ENCODE measurements around the gene SCN3A. TPM values are rescaled to one million over a fixed set of nuclear protein-coding genes. Genes with fewer than 3 reads are reported as not detected.

The SCN3A gene
- total RNA-seq, 1 donor from 2014 or later, result 0.16 TPM

- no peak for DNase-seq (ENCODE audit: low spot score in 2 of 2, unreplicated experiment in 2 of 2)
- Mint-ChIP-seq H3K4me3 (no peak overlapping the region), H3K4me1 (peaks cover 3% of the 10 kb centered on the region), H3K9me3 (peaks cover 4% of the 10 kb centered on the region), H3K27me3 (ENCODE audit: low read depth) (peaks cover 2% of the 10 kb centered on the region), H3K36me3 (no peaks in the 10 kb centered on the region), H3K27ac (no peak overlapping the region)
- TF ChIP-seq, protein P1, sequence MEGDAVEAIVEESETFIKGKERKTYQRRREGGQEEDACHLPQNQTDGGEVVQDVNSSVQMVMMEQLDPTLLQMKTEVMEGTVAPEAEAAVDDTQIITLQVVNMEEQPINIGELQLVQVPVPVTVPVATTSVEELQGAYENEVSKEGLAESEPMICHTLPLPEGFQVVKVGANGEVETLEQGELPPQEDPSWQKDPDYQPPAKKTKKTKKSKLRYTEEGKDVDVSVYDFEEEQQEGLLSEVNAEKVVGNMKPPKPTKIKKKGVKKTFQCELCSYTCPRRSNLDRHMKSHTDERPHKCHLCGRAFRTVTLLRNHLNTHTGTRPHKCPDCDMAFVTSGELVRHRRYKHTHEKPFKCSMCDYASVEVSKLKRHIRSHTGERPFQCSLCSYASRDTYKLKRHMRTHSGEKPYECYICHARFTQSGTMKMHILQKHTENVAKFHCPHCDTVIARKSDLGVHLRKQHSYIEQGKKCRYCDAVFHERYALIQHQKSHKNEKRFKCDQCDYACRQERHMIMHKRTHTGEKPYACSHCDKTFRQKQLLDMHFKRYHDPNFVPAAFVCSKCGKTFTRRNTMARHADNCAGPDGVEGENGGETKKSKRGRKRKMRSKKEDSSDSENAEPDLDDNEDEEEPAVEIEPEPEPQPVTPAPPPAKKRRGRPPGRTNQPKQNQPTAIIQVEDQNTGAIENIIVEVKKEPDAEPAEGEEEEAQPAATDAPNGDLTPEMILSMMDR (IDR thresholded peaks at IDR 0.05; ENCODE audit: unreplicated experiment), result no peak
Measured at GRCh38 chr2:165205865-165206264, 2.0 kb upstream of the SCN3A start.

DNA sequence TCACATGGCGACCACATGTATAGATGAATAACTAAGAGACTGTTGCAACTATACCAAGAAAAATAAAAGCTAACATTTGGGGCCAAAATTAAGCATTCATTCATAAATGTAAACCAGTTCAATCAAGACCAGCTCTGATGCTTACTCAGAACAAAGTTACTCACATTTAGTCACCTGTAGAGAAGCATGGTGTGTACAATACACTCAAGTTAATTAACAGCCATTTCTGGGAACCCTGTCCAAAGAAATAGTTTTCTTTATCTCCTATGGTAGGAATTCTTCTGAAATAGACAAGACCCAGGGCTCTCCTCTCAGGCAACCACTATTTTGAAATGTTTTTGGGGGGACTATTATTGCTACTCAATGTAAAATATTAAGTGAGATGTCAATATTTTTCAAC, 1.6 kb downstream of the SCN3A start:
- Mint-ChIP-seq H3K9me3 (peaks cover 4% of the 10 kb centered on the region), H3K27me3 (ENCODE audit: low read depth) (peaks cover 2% of the 10 kb centered on the region), H3K4me3 (no peak overlapping the region), H3K27ac (no peak overlapping the region), H3K36me3 (no peaks in the 10 kb centered on the region), H3K4me1 (peaks cover 3% of the 10 kb centered on the region)
- DNase-seq (ENCODE audit: low spot score in 2 of 2, unreplicated experiment in 2 of 2), result no peak
- TF ChIP-seq, protein P1 (IDR thresholded peaks at IDR 0.05; ENCODE audit: unreplicated experiment), result no peak

DNA sequence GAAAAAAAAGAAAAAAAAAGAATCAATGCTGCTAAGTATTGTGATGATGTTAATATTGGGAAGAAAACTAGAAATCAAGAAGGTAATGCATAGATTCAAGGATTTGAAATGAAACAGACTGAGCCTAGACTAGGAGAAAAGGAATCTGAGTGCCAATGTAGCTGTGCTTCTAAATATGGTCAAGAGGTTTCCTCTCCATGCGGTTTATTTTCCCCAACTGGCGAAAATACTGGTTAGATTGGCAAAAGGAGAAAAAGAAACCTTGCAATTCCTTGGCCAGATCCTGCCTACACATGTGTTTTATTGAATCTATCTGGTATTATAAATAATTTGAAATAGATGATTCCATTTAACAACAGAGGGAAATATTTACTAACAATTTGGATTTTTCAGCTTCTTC, 5.7 kb downstream of the SCN3A start:
- no peaks in the 10 kb centered on the region for H3K9me3 Mint-ChIP-seq

GRCh38 chr2:165197346-165197745, 6.5 kb downstream of the SCN3A start:
- TF ChIP-seq, protein P1 (IDR thresholded peaks at IDR 0.05; ENCODE audit: unreplicated experiment), result no peak
- no peak for DNase-seq (ENCODE audit: low spot score in 2 of 2, unreplicated experiment in 2 of 2)
- Mint-ChIP-seq H3K4me1 (no peaks in the 10 kb centered on the region), H3K27me3 (ENCODE audit: low read depth) (peaks cover 7% of the 10 kb centered on the region), H3K27ac (no peak overlapping the region), H3K4me3 (no peak overlapping the region), H3K9me3 (no peaks in the 10 kb centered on the region), H3K36me3 (no peaks in the 10 kb centered on the region)

More for the DNA sequence above, 5.7 kb downstream of the SCN3A start:
- no peaks in the 10 kb centered on the region for H3K4me1 Mint-ChIP-seq
- no peaks in the 10 kb centered on the region for H3K36me3 Mint-ChIP-seq
- no peak for DNase-seq (ENCODE audit: low spot score in 2 of 2, unreplicated experiment in 2 of 2)
- H3K27me3 Mint-ChIP-seq (ENCODE audit: low read depth), result peaks cover 7% of the 10 kb centered on the region
- no peak overlapping the region for H3K27ac Mint-ChIP-seq
- TF ChIP-seq, protein P1 (IDR thresholded peaks at IDR 0.05; ENCODE audit: unreplicated experiment), result no peak
- no peak overlapping the region for H3K4me3 Mint-ChIP-seq

- Mint-ChIP-seq H3K4me3 (no peak overlapping the region), H3K36me3 (no peaks in the 10 kb centered on the region), H3K9me3 (no peaks in the 10 kb centered on the region), H3K27me3 (ENCODE audit: low read depth) (peaks cover 7% of the 10 kb centered on the region), H3K27ac (no peak overlapping the region), H3K4me1 (no peaks in the 10 kb centered on the region)
- TF ChIP-seq, protein P1 (IDR thresholded peaks at IDR 0.05; ENCODE audit: unreplicated experiment), result no peak
- DNase-seq (ENCODE audit: low spot score in 2 of 2, unreplicated experiment in 2 of 2), result no peak
Measured at GRCh38 chr2:165196411-165196810, 7.4 kb downstream of the SCN3A start.

DNA sequence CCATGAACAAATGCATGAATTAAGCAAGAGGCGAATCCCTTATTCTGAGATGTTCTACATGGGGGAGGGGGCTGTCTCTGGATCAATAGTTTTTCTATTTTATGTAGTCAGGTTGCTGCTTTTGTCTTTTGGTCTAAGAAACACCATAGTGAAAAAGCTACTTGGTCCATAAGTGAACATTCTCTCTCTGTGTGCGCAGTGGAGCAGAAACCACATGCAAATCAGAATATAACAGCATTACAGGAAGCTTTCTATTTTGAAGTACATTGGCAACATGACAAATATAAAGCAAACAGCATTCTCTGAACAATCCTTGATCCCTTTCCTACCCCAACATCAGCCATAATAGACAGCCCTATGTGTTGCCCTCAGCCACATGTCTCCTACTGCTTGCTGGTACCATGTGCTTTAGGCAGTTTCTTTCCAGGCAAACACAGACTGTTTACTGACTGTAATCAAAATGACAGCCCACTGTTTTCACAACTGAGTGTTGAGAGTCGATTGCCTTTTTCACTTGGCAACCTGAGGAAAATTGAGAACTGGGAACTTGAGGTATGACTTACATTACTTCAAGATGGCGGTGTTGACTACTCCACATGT, 10.6 kb downstream of the SCN3A start:
- Mint-ChIP-seq H3K4me1 (no peaks in the 10 kb centered on the region), H3K9me3 (no peaks in the 10 kb centered on the region), H3K27me3 (ENCODE audit: low read depth) (peaks cover 19% of the 10 kb centered on the region), H3K36me3 (no peaks in the 10 kb centered on the region), H3K4me3 (no peak overlapping the region), H3K27ac (no peak overlapping the region)
- no peak for DNase-seq (ENCODE audit: low spot score in 2 of 2, unreplicated experiment in 2 of 2)
- TF ChIP-seq, protein P1 (IDR thresholded peaks at IDR 0.05; ENCODE audit: unreplicated experiment), result no peak
